Psoas muscle (tissue), 8 donors: ENCODE results near the gene PPM1H. TPM values are rescaled to one million over a fixed set of nuclear protein-coding genes. Genes with fewer than 3 reads are reported as not detected.

Experiments
- ATAC-seq, 4 donors: fragments of 200-7000 bp; cut with Tn5 transposase; one replicate each; pipeline ENCODE4 v1.9.1; 2020; ENCODE audit warnings: moderate library complexity in 3 of 4, mild to moderate bottlenecking in 2 of 4
- DNase-seq, 2 donors: peaks; one replicate each; pipeline ENCODE4 v3.0.0-alpha.2; 2020
- H3K27ac ChIP-seq: fragments of 200-600 bp; one replicate; pipeline ENCODE4 v1.8.0; 2022
- H3K27me3 ChIP-seq, 3 donors: fragments of 200-600 bp in 1 of 3; one replicate each; pipeline versions ENCODE4 v1.6.1 to v1.8.0; 2013 to 2022; ENCODE audit warnings: low read length in 2 of 3, mild to moderate bottlenecking in 2 of 3, moderate library complexity in 1 of 3; ENCODE audit not compliant: insufficient read depth in 3 of 3
- H3K36me3 ChIP-seq, 2 donors: fragments of 200-600 bp in 1 of 2; one replicate each; pipeline versions ENCODE4 v1.6.1 to v1.8.0; 2013 to 2022; ENCODE audit warnings: low read depth in 1 of 2, mild to moderate bottlenecking in 1 of 2, moderate library complexity in 1 of 2; ENCODE audit not compliant: insufficient read depth in 1 of 2
- H3K4me1 ChIP-seq: fragments of 200-600 bp; one replicate; pipeline ENCODE4 v1.8.0; 2022
- H3K4me3 ChIP-seq: fragments of 200-600 bp; one replicate; pipeline ENCODE4 v1.8.0; 2022; ENCODE audit warnings: mild to moderate bottlenecking
- H3K9me3 ChIP-seq: fragments of 200-600 bp; one replicate; pipeline ENCODE4 v1.8.0; 2022
- WGBS, 3 donors: extraction: QIAGEN DNeasy Blood & Tissue Kit; methylation state at CpG; one replicate each; pipeline versions ENCODE4 v1.1.6 to v1.1.7; 2013; 5-methylcytosine and 5-hydroxymethylcytosine counted together
- intact Hi-C, 2 donors: fragments of 100-400 bp; cut with DNase I; formaldehyde crosslinking; loops; one replicate each; pipeline versions ENCODE4 v1.11.0 to v1.14.2; 2022
- polyA plus RNA-seq, 3 donors: library from polyadenylated mRNA; stranded (reverse); fragments of 200-250 nt; gene quantifications; one replicate each; pipeline ENCODE4 v1.2.3, GENCODE V29; 2013
- total RNA-seq, 4 donors: library from RNA; stranded (reverse); fragmentation: NEBNext Ultra II Directional in 2 of 4; extraction: Animal tissue kit (Norgen Biotek cat#: 25700) in 2 of 4; gene quantifications; one replicate each; pipeline versions ENCODE4 v1.2.1 to v1.2.4, GENCODE V29; 2021 to 2023
- TF ChIP-seq, protein P1 (sequence below): fragments of 200-600 bp; IDR thresholded peaks from one replicate; pipeline ENCODE4 v1.8.0; 2022; ENCODE audit warnings: antibody characterized with exemption
- donor health status: healthy with polysubstance abuse.
- donor health status: DM: no; HTN: no; CAD: no; lungs with moderate emphysema.
- donor health status: Bipolar disorder and iron deficiency.
- donor health status: healthy.
- donor health status: DM: yes; HTN: yes; CAD: no.
- donor health status: DM: no; HTN: no; CAD: no.
- donor health status: DM: no; HTN: no; CAD: no.
- donor health status: DM: yes; HTN: yes; CAD: no.

Gene PPM1H
- total and polyA plus RNA-seq, 7 donors, result 0.65 to 4.3 (median 1.8) TPM

DNA sequence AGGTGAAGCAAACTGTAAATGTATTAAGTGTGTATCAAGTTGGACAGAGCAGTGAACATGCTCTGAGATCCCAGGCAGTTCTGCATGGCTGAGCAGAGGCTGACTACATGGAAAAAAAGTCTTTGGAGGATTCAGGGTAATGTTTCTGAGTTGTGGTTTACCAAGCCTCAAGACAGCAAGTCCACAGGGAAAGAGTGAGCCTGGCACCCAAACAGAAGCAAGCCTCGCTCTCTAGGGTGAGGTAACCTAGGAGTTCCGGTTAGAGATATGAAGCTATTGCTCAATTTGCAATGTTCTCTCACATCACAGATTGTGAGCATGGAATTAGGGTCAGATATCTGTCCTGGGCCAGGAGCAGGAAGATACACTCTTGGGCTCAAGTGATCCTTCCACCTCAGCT lies 309.7 kb downstream of the PPM1H start:
- intact Hi-C loops, result no loop called here
- DNase-seq (no peak), ATAC-seq (peak in 3 of 4 donors; percentile 18 to 40 (median 34))
- H3K36me3 ChIP-seq, result no peaks in the 10 kb centered on the region
- no peak overlapping the region for H3K27ac ChIP-seq
- no peaks in the 10 kb centered on the region for H3K4me1 ChIP-seq
- no peak overlapping the region for H3K4me3 ChIP-seq
- H3K27me3 ChIP-seq, result peaks cover 0 to 20% (median 1%) of the 10 kb centered on the region in 3 donors
- no peaks in the 10 kb centered on the region for H3K9me3 ChIP-seq
- TF ChIP-seq, protein P1, sequence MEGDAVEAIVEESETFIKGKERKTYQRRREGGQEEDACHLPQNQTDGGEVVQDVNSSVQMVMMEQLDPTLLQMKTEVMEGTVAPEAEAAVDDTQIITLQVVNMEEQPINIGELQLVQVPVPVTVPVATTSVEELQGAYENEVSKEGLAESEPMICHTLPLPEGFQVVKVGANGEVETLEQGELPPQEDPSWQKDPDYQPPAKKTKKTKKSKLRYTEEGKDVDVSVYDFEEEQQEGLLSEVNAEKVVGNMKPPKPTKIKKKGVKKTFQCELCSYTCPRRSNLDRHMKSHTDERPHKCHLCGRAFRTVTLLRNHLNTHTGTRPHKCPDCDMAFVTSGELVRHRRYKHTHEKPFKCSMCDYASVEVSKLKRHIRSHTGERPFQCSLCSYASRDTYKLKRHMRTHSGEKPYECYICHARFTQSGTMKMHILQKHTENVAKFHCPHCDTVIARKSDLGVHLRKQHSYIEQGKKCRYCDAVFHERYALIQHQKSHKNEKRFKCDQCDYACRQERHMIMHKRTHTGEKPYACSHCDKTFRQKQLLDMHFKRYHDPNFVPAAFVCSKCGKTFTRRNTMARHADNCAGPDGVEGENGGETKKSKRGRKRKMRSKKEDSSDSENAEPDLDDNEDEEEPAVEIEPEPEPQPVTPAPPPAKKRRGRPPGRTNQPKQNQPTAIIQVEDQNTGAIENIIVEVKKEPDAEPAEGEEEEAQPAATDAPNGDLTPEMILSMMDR, result no peak
- WGBS, 3 donors, result 71 to 93% (median 89%) methylated on average over 2 of the region's 2 CpGs

DNA sequence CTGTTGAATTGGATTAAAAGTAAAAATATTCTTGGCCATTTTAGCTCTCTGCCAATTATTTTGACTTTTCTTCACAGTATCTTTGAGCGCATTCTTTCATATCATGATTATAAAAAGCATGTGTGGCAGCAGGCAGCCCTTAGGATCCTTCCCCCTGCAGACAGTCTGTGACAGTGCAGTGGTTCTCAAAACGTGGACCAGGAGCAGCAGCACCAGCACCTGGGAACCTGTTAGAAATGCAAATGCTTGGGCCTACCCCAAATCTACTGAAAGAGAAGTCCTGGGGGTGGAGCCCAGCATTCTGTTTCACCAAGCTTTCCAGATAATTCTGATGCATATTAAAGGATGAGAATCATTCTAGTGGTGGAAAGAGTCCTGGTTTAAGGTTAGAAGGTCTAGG lies 312.8 kb downstream of the PPM1H start:
- no peaks in the 10 kb centered on the region for H3K4me1 ChIP-seq
- ATAC-seq (no peak), DNase-seq (no peak)
- no peak overlapping the region for H3K27ac ChIP-seq
- 51 to 61% (median 51%) methylated on average over 2 of the region's 2 CpGs for WGBS, 3 donors
- intact Hi-C loops, result no loop called here
- H3K27me3 ChIP-seq, result peaks cover 0 to 1% (median 0%) of the 10 kb centered on the region in 3 donors
- TF ChIP-seq, protein P1, result no peak
- no peak overlapping the region for H3K4me3 ChIP-seq
- H3K9me3 ChIP-seq, result no peaks in the 10 kb centered on the region
- H3K36me3 ChIP-seq, result no peaks in the 10 kb centered on the region

DNA sequence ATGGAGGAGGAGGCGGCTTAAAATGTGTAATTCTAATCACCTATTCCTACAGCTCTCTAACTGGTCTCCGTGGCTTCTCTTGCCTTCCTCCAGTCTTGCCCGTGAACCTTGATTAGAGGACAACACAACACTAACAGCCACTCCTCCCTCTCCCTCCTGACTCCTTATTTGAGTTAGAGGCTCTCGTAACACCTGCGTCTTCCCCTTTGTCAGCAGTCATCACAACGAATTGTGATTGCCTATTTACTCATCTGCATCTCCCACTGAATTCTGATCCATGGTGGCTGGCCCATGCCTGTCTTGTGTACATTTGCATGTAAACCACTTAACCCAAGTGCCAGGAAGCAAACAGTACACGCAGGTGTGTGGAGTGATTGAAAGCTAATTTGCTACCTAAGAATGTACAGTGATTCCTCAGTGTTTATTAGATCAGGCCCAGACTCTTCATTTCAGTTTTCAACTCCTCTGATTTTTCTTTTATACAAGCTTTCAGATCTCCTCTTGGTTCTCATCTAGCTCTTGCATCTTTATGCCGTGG lies 313.8 kb downstream of the PPM1H start:
- no peak for ATAC-seq
- no peak overlapping the region for H3K27ac ChIP-seq
- 80 to 85% (median 84%) methylated on average over 8 of the region's 8 CpGs for WGBS, 3 donors
- H3K9me3 ChIP-seq, result no peaks in the 10 kb centered on the region
- DNase-seq, result no peak
- H3K27me3 ChIP-seq, result peaks cover 0 to 1% (median 0%) of the 10 kb centered on the region in 3 donors
- TF ChIP-seq, protein P1, result no peak
- H3K4me1 ChIP-seq, result no peaks in the 10 kb centered on the region
- no peak overlapping the region for H3K4me3 ChIP-seq
- no peaks in the 10 kb centered on the region for H3K36me3 ChIP-seq
- intact Hi-C loops, result no loop called here

DNA sequence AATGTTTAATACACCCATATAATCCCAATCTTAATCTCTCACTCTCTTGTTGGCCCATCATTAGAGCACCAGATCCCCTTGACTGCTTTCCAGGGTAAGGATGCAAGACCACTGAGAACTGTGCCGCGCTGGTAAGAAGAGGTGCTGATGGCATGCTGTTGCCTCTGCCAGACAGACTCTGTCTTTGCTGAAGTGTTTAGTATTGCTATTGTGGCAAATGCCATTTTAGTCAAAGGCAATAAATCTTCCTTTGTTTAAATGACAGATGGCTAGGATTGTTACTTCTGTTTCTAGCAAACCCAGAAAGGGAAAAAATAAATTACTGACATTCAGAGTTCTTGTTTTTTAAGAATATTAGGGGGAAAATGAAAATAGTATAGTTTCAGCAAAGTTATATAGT lies 316.0 kb downstream of the PPM1H start:
- DNase-seq, result no peak
- intact Hi-C loops, result no loop called here
- WGBS, 3 donors, result 84 to 90% (median 88%) methylated on average over 2 of the region's 2 CpGs
- no peak for ATAC-seq
- no peak overlapping the region for H3K27ac ChIP-seq
- TF ChIP-seq, protein P1, result no peak
- H3K4me3 ChIP-seq, result no peak overlapping the region
- no peaks in the 10 kb centered on the region for H3K4me1 ChIP-seq
- H3K9me3 ChIP-seq, result no peaks in the 10 kb centered on the region
- H3K27me3 ChIP-seq, result peaks cover 0 to 1% (median 0%) of the 10 kb centered on the region in 3 donors
- H3K36me3 ChIP-seq, result no peaks in the 10 kb centered on the region

DNA sequence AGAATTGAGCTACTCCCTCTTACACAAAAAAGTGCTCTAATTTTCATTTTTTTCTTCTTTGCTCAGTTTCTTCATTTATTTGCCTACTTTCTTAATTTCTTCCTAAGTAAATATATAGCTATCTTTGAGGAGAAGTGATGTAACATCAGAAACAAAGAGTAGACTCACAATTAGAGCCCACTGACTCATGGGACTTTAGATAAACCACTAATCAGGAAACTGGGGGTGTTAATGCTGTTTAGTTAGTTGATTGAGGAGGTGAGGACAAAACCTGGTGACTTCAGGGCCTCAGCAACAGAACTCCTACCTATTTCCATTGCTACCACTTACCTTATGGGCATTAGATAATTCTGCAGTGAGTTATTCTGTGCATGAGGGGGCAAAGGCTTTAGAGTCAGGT lies 316.6 kb downstream of the PPM1H start:
- TF ChIP-seq, protein P1, result no peak
- ATAC-seq, result no peak
- Histone ChIP-seq H3K27ac (no peak overlapping the region), H3K4me1 (no peaks in the 10 kb centered on the region), H3K27me3 (no peaks in the 10 kb centered on the region), H3K9me3 (no peaks in the 10 kb centered on the region), H3K36me3 (no peaks in the 10 kb centered on the region), H3K4me3 (no peak overlapping the region)
- intact Hi-C loops, result no loop called here
- no peak for DNase-seq
